Nephron progenitor cell (in vitro differentiated cells): ENCODE measurements around the gene CCL19.

Experiments used
- DNase-seq: peaks from one replicate; pipeline ENCODE4 v3.0.0; 2021
- H3K27ac Mint-ChIP-seq: 2 replicates; pipeline ENCODE4 v1.8.0; 2021; ENCODE audit warnings: mild to moderate bottlenecking, moderate library complexity, mixed read lengths
- H3K27me3 Mint-ChIP-seq: 2 replicates; pipeline ENCODE4 v1.8.0; 2021; ENCODE audit warnings: mild to moderate bottlenecking, low read depth, mixed read lengths; ENCODE audit not compliant: poor library complexity
- H3K36me3 Mint-ChIP-seq: 2 replicates; pipeline ENCODE4 v1.8.0; 2021; ENCODE audit warnings: low read depth, mixed read lengths
- H3K4me1 Mint-ChIP-seq: 2 replicates; pipeline ENCODE4 v1.8.0; 2021; ENCODE audit warnings: mixed read lengths
- H3K4me3 Mint-ChIP-seq: 2 replicates; pipeline ENCODE4 v1.8.0; 2021; ENCODE audit warnings: mild to moderate bottlenecking, moderate library complexity, mixed read lengths
- H3K9me3 Mint-ChIP-seq: 2 replicates; pipeline ENCODE4 v1.8.0; 2021; ENCODE audit warnings: mild to moderate bottlenecking, moderate library complexity, mixed read lengths
- CTCF ChIP-seq: fragments of 200-600 bp; sonication (generic); IDR thresholded peaks from 2 replicates; pipeline ENCODE4 v1.5.0; 2021; ENCODE audit warnings: antibody characterized with exemption

CCL19 gene

GRCh38 chr9:34686231-34686630, 4.8 kb downstream of the CCL19 start:
- no peaks in the 10 kb centered on the region for H3K9me3 Mint-ChIP-seq
- H3K27me3 Mint-ChIP-seq, result peaks cover 4% of the 10 kb centered on the region
- H3K4me3 Mint-ChIP-seq, result no peak overlapping the region
- peaks cover 28% of the 10 kb centered on the region for H3K36me3 Mint-ChIP-seq
- TF ChIP-seq CTCF, result no peak
- no peak for DNase-seq
- H3K27ac Mint-ChIP-seq, result no peak overlapping the region
- H3K4me1 Mint-ChIP-seq, result peaks cover 46% of the 10 kb centered on the region

GRCh38 chr9:34685591-34685990, 5.5 kb downstream of the CCL19 start:
- H3K9me3 Mint-ChIP-seq, result no peaks in the 10 kb centered on the region

GRCh38 chr9:34684816-34685215, 6.3 kb downstream of the CCL19 start:
- Mint-ChIP-seq H3K9me3 (no peaks in the 10 kb centered on the region), H3K27me3 (peaks cover 4% of the 10 kb centered on the region), H3K36me3 (peaks cover 35% of the 10 kb centered on the region), H3K4me1 (peaks cover 34% of the 10 kb centered on the region), H3K27ac (no peak overlapping the region), H3K4me3 (no peak overlapping the region)
- no peak for TF ChIP-seq CTCF
- no peak for DNase-seq

More at GRCh38 chr9:34685591-34685990, 5.5 kb downstream of the CCL19 start:
- no peak overlapping the region for H3K27ac Mint-ChIP-seq
- TF ChIP-seq CTCF, result no peak
- no peak for DNase-seq
- H3K4me3 Mint-ChIP-seq, result no peak overlapping the region
- peaks cover 4% of the 10 kb centered on the region for H3K27me3 Mint-ChIP-seq
- H3K36me3 Mint-ChIP-seq, result peaks cover 35% of the 10 kb centered on the region
- peaks cover 39% of the 10 kb centered on the region for H3K4me1 Mint-ChIP-seq

GRCh38 chr9:34684145-34684544, 6.9 kb downstream of the CCL19 start:
- H3K4me3 Mint-ChIP-seq, result no peak overlapping the region
- TF ChIP-seq CTCF, result no peak
- peaks cover 4% of the 10 kb centered on the region for H3K27me3 Mint-ChIP-seq

GRCh38 chr9:34675869-34676268, 15.2 kb downstream of the CCL19 start:
- no peak for DNase-seq
- H3K27ac Mint-ChIP-seq, result no peak overlapping the region
- H3K36me3 Mint-ChIP-seq, result peaks cover 23% of the 10 kb centered on the region
- H3K27me3 Mint-ChIP-seq, result no peaks in the 10 kb centered on the region
- no peak overlapping the region for H3K4me3 Mint-ChIP-seq
- H3K4me1 Mint-ChIP-seq, result peaks cover 11% of the 10 kb centered on the region
- no peak for TF ChIP-seq CTCF
- H3K9me3 Mint-ChIP-seq, result no peaks in the 10 kb centered on the region

More at GRCh38 chr9:34684145-34684544, 6.9 kb downstream of the CCL19 start:
- no peak for DNase-seq
- peak overlapping the region; percentile 58 for H3K27ac Mint-ChIP-seq
- peaks cover 27% of the 10 kb centered on the region for H3K4me1 Mint-ChIP-seq
- H3K9me3 Mint-ChIP-seq, result no peaks in the 10 kb centered on the region
- H3K36me3 Mint-ChIP-seq, result peaks cover 40% of the 10 kb centered on the region

GRCh38 chr9:34675048-34675714, 15.9 kb downstream of the CCL19 start:
- H3K27ac Mint-ChIP-seq, result no peak overlapping the region

More at GRCh38 chr9:34675048-34675714, 15.9 kb downstream of the CCL19 start:
- Mint-ChIP-seq H3K4me3 (no peak overlapping the region), H3K4me1 (peaks cover 11% of the 10 kb centered on the region), H3K9me3 (no peaks in the 10 kb centered on the region), H3K36me3 (peaks cover 27% of the 10 kb centered on the region), H3K27me3 (no peaks in the 10 kb centered on the region)
- peak; percentile 84 for DNase-seq
- peak; percentile 76 for TF ChIP-seq CTCF
